GM12865 (cell line): ENCODE data around the gene TBC1D22A.

Source experiments
- DNase-seq: peaks from one replicate; pipeline ENCODE4 v3.0.0; 2010; ENCODE audit warnings: low read depth
- H3K4me3 ChIP-seq: 2 replicates; pipeline ENCODE4 v1.5.1; 2011; ENCODE audit warnings: mild to moderate bottlenecking, low read depth, low read length, control low read depth
- CTCF ChIP-seq: IDR thresholded peaks from 2 replicates; pipeline ENCODE4 v1.5.1; 2011; ENCODE audit warnings: low read length, control low read depth, low read depth, inconsistent platforms; ENCODE audit not compliant: insufficient read depth; ENCODE audit errors: missing control alignments

The TBC1D22A gene

GRCh38 chr22:46992121-46992731, 229.8 kb downstream of the TBC1D22A start:
- no peak overlapping the region for H3K4me3 ChIP-seq
- no peak for TF ChIP-seq CTCF
- no peak for DNase-seq

GRCh38 chr22:46993633-46994032, 231.2 kb downstream of the TBC1D22A start:
- H3K4me3 ChIP-seq = no peak overlapping the region
- DNase-seq = no peak
- no peak for TF ChIP-seq CTCF

- TF ChIP-seq CTCF = no peak
- H3K4me3 ChIP-seq = no peak overlapping the region
- no peak for DNase-seq
Observed at GRCh38 chr22:46994265-46994664, 231.8 kb downstream of the TBC1D22A start.

DNA sequence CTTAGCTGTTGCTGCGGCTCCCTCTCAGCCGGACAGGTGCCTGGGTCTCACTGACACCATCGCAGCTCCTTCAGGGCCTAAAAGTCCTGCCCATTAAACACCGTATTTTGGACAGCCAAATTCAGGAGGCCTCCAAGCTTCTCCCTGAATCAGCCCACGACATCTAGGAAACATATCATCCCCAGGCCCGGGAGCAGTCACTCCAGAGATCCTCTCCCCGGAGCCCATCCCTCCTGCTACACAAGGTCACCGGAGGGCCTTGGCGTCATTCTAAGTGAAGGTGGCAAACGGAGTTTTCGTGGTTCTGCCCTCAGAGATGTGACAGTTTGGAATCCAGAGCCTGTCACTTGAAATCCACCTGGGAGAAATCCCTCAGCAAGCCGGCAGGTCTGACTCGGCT, 232.5 kb downstream of the TBC1D22A start:
- TF ChIP-seq CTCF = no peak
- no peak for DNase-seq

DNA sequence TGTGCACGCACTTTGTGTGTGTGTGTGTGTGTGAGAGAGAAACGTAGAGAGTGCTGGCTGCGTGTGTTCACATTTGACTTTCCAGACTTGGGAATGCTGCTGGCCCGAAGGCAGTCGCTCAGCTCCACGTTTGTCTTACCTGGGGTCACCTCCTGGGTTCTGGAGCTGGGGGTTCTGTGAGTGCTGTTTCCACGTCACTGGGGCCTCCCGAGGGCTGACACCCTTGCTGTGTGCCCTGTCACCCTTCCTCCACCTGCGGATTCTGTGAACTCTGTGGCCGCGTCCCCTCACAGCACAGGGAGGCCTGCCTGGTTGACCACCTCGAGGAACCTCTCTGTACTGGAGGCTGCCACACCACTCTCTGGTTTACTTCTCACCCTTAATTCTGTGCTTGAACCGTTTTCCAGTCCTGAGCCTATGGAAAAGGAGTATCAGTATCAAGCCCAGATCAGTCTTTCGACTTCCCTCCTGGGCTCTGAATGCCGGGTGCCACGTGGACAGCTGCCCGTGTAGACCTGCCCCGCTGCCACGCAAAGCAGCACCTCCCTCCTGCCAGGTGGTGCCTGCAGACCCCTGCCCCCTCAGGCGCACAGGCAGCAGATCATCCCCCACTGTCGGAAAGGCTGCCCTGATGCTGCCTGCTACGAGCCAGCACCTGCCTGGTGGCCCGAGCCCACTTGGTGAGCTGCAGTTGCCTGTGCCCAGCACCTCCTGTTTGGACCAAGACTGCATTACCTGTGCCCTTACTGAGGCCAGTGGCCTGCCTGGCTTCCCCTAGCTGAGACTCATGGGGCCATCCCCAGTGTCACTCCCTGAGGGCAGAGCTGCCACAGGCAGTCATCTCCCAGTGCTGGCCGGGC, 233.3 kb downstream of the TBC1D22A start:
- DNase-seq = no peak
- H3K4me3 ChIP-seq = no peak overlapping the region
- TF ChIP-seq CTCF = no peak

More for the DNA sequence above, 232.5 kb downstream of the TBC1D22A start:
- H3K4me3 ChIP-seq = no peak overlapping the region

DNA sequence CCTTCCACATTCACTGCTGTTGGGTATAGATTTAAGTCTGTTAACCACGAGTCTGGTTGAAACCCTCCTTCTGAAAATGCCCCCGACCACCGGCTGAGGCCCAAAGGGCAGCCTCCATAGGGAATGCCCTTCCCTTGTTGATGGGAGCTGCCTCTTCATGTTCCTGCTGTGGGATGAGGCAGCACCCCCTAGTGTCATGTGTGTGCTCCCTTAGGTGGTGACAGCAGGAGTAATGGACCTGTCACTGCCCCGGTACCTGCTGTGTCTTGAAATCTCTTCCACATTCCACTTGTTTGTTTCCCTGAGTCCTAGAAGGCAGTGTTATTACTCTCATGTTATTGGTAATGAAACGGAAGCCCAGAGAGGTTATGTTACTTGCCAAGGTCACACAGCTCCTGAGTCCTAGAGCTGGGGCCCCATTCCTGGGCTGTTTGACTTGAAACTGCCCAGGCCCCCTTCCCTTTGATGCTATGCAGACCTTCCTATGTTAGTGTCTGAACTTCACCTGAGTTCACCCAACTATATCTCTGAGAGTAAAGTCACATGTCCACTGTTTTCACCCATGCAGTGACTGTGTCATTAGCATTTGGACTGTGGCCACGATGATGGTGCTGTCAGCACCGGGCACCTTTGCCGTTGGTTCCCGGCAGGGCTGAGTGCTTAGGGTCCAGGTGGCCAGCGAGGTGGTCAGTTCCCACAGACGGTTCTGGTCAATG, 234.3 kb downstream of the TBC1D22A start:
- TF ChIP-seq CTCF = peak; percentile 2
- no peak overlapping the region for H3K4me3 ChIP-seq
- no peak for DNase-seq
